ENCODE results near the gene HTT.

HTT gene

GRCh38 chr4:3237712-3238560 lies 163.5 kb downstream of the HTT start:
- no peak for DNase-seq

- DNase-seq = no peak
Measured at GRCh38 chr4:3238721-3239120, 164.2 kb downstream of the HTT start.

GRCh38 chr4:3239303-3239702 lies 164.8 kb downstream of the HTT start:
- no peak for DNase-seq

- DNase-seq = no peak
Measured at GRCh38 chr4:3239998-3240920, 165.8 kb downstream of the HTT start.

DNA sequence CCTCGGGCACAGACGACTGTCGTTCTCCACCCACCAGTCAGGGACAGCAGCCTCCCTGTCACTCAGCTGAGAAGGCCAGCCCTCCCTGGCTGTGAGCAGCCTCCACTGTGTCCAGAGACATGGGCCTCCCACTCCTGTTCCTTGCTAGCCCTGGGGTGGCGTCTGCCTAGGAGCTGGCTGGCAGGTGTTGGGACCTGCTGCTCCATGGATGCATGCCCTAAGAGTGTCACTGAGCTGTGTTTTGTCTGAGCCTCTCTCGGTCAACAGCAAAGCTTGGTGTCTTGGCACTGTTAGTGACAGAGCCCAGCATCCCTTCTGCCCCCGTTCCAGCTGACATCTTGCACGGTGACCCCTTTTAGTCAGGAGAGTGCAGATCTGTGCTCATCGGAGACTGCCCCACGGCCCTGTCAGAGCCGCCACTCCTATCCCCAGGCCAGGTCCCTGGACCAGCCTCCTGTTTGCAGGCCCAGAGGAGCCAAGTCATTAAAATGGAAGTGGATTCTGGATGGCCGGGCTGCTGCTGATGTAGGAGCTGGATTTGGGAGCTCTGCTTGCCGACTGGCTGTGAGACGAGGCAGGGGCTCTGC lies 166.5 kb downstream of the HTT start:
- no peak for DNase-seq

DNA sequence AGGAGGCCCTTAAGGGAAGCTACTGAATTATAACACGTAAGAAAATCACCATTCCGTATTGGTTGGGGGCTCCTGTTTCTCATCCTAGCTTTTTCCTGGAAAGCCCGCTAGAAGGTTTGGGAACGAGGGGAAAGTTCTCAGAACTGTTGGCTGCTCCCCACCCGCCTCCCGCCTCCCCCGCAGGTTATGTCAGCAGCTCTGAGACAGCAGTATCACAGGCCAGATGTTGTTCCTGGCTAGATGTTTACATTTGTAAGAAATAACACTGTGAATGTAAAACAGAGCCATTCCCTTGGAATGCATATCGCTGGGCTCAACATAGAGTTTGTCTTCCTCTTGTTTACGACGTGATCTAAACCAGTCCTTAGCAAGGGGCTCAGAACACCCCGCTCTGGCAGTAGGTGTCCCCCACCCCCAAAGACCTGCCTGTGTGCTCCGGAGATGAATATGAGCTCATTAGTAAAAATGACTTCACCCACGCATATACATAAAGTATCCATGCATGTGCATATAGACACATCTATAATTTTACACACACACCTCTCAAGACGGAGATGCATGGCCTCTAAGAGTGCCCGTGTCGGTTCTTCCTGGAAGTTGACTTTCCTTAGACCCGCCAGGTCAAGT lies 167.5 kb downstream of the HTT start:
- no peak for DNase-seq

GRCh38 chr4:3243136-3243780 lies 168.8 kb downstream of the HTT start:
- no peak for DNase-seq

DNA sequence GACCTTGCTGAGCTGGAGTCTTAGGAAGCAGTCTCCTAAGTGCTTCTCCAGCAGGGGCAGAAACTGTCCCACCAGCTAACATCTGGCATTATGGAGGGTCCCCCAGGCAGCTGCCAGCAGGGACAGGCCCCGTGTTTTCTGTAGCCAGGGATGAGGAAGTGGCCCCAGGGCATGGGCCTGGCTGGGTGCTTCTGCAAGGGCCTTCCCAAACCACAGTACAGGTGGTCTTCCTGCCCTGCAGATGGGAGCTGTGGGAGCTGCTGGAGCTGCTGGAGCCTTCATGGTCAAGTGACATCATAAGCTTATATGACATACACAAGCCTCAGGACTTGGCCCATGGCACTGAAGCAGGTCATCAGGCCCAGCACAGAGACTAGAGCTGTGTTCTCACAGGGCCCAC lies 169.5 kb downstream of the HTT start:
- no peak for DNase-seq

DNA sequence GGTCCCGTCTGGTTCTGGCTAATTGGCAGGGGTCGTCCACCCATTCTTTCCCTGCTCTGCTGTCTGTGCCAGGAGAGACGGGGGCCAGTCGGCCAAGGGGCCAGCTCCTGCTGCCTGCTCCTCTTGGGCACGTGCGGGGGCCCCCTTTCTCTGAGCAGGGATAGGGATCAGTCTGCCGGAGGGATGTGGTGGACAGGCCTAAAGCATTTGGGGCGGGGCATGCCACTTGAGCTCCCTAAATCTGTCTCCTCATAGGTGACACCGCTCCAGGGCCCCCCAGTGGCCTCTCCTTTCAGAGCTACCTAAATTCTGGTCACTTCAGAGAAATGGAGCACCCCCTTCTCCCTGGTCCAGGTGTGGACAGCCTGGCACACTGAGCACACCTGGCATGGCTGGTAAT lies 170.3 kb downstream of the HTT start:
- no peak for DNase-seq

GRCh38 chr4:3245676-3246075 lies 171.2 kb downstream of the HTT start:
- DNase-seq = no peak

GRCh38 chr4:3246458-3247398 lies 172.2 kb downstream of the HTT start:
- no peak for DNase-seq

DNA sequence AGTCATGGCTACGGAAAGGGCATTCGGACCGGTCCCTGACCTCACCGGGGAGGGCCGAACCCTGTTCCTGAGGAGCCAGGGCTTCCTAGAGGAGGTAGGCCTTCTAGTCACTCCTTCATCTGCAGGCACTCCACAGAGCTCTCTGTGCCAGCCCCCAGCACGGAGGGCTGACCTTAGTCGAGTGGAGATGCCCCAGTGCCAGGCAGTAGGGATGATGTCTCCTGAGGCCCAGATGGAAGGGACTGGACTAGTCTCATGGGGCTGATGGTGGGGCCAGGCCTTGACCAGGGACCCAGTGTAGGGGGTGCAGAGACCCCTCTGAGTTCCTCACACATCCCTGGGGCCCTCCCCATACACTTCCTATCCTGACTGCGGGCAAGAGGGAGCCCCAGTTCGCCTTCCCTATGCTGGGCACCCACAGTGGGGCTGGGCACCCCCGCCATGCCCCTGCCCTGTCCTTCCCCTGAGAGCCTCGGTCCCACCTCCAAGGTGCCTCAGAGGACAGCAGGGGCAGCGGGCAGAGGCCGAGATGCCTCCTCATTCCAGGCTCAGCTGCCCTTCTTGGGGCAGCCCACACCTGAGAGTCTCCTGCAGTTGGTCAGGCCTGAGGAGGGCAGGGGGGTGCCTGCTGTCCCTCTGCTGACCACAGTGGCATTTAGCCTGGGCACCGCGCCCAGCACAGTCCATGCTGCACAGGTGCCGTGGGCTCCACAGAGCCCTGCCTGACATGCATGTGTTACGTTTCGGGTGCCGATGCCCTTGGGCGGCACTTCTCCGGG lies 173.1 kb downstream of the HTT start:
- no peak for DNase-seq

- DNase-seq = no peak
Measured at GRCh38 chr4:3248178-3248480, 173.6 kb downstream of the HTT start.

DNA sequence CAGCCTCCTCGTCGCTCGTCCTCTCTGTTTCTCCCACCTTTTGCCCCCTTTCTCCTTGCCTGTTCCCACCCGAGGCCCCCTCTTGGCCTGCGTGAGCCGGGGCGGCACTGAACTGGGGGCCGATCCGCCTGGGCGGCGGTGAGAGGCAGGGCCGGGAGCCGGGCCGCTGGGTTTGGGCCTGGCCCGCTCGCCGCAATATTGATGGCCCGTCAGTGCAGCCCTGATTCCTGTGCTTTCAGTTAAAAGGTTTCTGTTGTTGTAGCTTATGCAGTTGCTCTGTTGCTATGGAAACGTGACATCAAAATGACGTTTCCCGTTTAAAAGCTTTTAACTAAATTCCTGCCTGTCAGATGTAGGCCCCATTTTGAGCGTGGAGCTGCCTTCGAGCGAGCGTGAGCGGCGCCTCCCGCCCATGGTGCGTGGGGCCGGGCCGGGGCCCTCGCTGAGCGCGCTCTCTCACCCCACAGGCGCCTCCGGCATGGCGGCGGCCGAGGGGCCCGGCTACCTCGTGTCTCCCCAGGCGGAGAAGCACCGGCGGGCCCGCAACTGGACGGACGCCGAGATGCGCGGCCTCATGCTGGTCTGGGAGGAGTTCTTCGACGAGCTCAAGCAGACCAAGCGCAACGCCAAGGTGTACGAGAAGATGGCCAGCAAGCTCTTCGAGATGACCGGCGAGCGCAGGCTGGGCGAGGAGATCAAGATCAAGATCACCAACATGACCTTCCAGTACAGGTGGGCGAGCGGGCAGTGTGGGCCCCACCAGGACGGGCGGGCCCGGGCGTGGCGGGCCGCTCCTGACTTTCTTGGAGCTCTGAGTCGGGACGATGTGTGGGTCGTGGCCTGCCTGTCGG lies 174.6 kb downstream of the HTT start, which contains the start of gene MSANTD1:
Gene MSANTD1, plus strand, starts transcription at position 349 of the 851 bp plus-strand sequence. Its CDS starts 64 bp downstream, at position 413.
- DNase-seq = no peak

DNA sequence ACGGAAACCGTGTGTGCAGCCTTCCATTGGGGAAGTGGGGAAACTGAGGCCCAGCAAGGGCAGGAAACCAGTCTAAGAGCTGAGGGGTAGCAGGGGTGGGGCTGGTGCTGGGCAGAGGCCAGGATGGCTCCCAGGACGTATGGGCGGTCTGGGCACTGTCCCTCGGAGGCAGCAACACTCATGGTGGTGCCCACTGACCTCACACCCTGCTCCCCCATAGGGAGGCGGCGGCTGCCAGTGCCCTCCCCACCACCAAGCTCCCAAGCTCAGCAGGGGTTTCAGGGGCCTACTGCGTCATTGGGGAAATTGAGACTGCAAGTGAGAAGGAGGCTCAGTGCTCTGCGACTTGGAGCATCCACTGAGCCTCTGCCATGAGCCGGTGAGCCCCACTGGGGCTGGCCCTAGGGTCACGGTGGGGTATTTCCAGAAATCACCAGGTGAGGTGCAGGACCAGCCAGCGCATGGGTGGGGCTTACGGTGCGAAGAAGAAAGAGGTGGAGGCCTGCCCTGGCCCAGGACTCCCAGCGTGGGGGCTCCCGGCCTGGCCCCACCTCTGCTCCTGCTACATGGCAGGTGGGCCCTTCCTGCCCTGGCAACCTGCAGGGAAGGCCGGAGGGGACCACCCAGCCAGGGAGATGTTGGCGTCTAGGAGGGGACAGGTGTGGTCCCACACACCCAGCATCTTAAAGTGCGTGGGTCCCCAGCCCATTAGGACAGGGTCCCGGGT lies 175.4 kb downstream of the HTT start:
- no peak for DNase-seq

DNA sequence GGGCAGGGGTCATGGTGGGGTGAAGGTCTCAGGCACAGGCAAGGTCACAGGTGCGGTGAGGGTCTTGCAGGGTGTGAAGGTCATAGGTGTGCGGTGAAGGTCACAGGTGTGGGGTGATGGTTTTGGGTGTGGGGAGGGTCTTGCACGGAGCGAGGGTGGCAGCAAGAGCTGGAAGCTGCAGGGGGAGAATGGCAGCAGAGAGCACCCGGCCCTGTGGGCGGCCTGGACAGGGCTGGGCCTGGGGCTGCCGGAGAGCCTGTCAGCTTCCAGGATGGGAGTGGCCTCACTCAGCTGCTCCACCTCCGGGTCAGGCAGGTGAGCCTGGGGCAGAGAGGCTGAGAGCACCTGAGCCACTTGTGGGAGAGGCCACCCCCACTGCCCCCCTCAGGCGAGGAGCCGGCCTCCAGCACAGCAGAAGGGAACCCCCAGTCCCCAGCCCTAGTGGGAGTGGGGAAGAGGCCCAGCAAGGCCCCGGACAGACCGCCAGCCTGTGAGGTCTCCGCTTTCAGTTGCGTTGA lies 176.0 kb downstream of the HTT start:
- no peak for DNase-seq

DNA sequence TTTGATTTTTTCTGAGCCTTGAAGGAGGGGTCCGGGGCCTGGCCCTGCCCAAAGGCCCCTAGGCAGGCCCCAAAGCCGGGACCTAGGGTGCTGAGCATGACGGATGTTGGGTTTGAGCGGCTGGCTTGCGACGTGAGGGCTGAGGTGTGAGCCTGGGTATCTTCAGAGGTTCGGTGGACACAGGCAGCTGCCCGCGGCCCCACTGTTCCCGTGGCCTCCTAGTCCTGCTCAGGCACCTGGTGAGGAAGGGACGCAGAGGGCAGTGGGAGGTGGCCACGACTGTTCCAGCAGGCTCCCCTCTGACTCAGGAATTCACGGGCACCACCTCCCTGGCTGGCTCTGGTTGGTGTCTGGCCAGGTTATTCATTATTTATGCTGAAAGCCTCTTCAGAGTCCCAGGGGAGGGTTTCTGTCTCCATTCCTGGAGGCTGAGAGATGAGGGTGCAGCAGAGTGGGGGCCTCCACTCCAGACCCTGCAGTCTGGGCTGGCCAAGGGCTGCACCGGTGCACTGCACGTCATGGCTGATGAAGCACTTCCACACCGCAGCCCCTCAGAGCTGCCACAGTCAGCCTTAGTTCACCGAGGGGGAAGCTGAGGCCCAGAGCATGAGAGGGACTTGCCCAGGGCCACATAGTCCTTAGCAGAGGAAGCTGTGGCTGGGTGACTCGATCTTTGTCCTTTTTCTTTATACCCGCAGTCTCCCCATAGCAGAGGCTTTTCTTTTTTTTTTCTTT lies 176.6 kb downstream of the HTT start:
- DNase-seq = no peak

All from inflammatory macrophage (primary cell).